Nephron progenitor cell (in vitro differentiated cells): ENCODE results near the gene EIF4E1B.
"Not testable (repeated sequence)": the region's sequence is repeated elsewhere in the genome, so short reads cannot be mapped to it uniquely, and the experiment has no call there.

Source experiments
- DNase-seq: peaks from one replicate; pipeline ENCODE4 v3.0.0; 2021
- H3K27ac Mint-ChIP-seq: 2 replicates; pipeline ENCODE4 v1.8.0; 2021; ENCODE audit warnings: mild to moderate bottlenecking, moderate library complexity, mixed read lengths
- H3K27me3 Mint-ChIP-seq: 2 replicates; pipeline ENCODE4 v1.8.0; 2021; ENCODE audit warnings: mild to moderate bottlenecking, low read depth, mixed read lengths; ENCODE audit not compliant: poor library complexity
- H3K36me3 Mint-ChIP-seq: 2 replicates; pipeline ENCODE4 v1.8.0; 2021; ENCODE audit warnings: low read depth, mixed read lengths
- H3K4me1 Mint-ChIP-seq: 2 replicates; pipeline ENCODE4 v1.8.0; 2021; ENCODE audit warnings: mixed read lengths
- H3K4me3 Mint-ChIP-seq: 2 replicates; pipeline ENCODE4 v1.8.0; 2021; ENCODE audit warnings: mild to moderate bottlenecking, moderate library complexity, mixed read lengths
- H3K9me3 Mint-ChIP-seq: 2 replicates; pipeline ENCODE4 v1.8.0; 2021; ENCODE audit warnings: mild to moderate bottlenecking, moderate library complexity, mixed read lengths
- CTCF ChIP-seq: fragments of 200-600 bp; sonication (generic); IDR thresholded peaks from 2 replicates; pipeline ENCODE4 v1.5.0; 2021; ENCODE audit warnings: antibody characterized with exemption

EIF4E1B gene

GRCh38 chr5:176595386-176595943, 35.0 kb upstream of the EIF4E1B start:
- Mint-ChIP-seq H3K9me3 (no peaks in the 10 kb centered on the region), H3K36me3 (peaks cover 7% of the 10 kb centered on the region), H3K27ac (no peak overlapping the region), H3K4me1 (no peaks in the 10 kb centered on the region), H3K27me3 (peaks cover 31% of the 10 kb centered on the region), H3K4me3 (no peak overlapping the region)
- no peak for DNase-seq
- TF ChIP-seq CTCF: no peak

GRCh38 chr5:176596069-176596644, 34.3 kb upstream of the EIF4E1B start:
- no peaks in the 10 kb centered on the region for H3K9me3 Mint-ChIP-seq
- peak overlapping the region; percentile 62 for H3K4me3 Mint-ChIP-seq
- H3K4me1 Mint-ChIP-seq: no peaks in the 10 kb centered on the region
- H3K27ac Mint-ChIP-seq: no peak overlapping the region
- peaks cover 7% of the 10 kb centered on the region for H3K36me3 Mint-ChIP-seq
- DNase-seq: no peak
- H3K27me3 Mint-ChIP-seq: peaks cover 31% of the 10 kb centered on the region
- TF ChIP-seq CTCF: no peak

- TF ChIP-seq CTCF: no peak
- DNase-seq: peak; percentile 48
- Mint-ChIP-seq H3K4me3 (peak overlapping the region; percentile 62), H3K36me3 (peaks cover 7% of the 10 kb centered on the region), H3K27ac (no peak overlapping the region), H3K27me3 (peaks cover 31% of the 10 kb centered on the region), H3K9me3 (no peaks in the 10 kb centered on the region), H3K4me1 (peaks cover under 1% of the 10 kb centered on the region)
Observed at GRCh38 chr5:176596689-176597416, 33.6 kb upstream of the EIF4E1B start.

- peaks cover 31% of the 10 kb centered on the region for H3K27me3 Mint-ChIP-seq
Observed at GRCh38 chr5:176597417-176598389, 32.8 kb upstream of the EIF4E1B start.

GRCh38 chr5:176599749-176600430, 30.6 kb upstream of the EIF4E1B start:
- H3K36me3 Mint-ChIP-seq, DNase-seq, H3K4me3 Mint-ChIP-seq, H3K27ac Mint-ChIP-seq, H3K9me3 Mint-ChIP-seq: not testable (repeated sequence)
- Mint-ChIP-seq H3K27me3 (peaks cover 22% of the 10 kb centered on the region), H3K4me1 (peaks cover 26% of the 10 kb centered on the region)

More at GRCh38 chr5:176597417-176598389, 32.8 kb upstream of the EIF4E1B start:
- TF ChIP-seq CTCF: no peak
- H3K4me1 Mint-ChIP-seq: peaks cover 9% of the 10 kb centered on the region
- H3K36me3 Mint-ChIP-seq: peaks cover 7% of the 10 kb centered on the region
- no peak overlapping the region for H3K4me3 Mint-ChIP-seq
- no peaks in the 10 kb centered on the region for H3K9me3 Mint-ChIP-seq
- no peak overlapping the region for H3K27ac Mint-ChIP-seq
- no peak for DNase-seq
